Neural cell (in vitro differentiated cells): ENCODE data around the gene GLT6D1.

Experiments
- EZH2 ChIP-seq: fragments of 200-600, 300-800 bp; shearing (Covaris generic), sonication (generic); IDR thresholded peaks from 2 replicates; pipeline ENCODE4 v1.6.1; 2014; ENCODE audit warnings: antibody characterized with exemption, low read length, borderline replicate concordance, mild to moderate bottlenecking; ENCODE audit not compliant: insufficient read depth, poor library complexity, severe bottlenecking
- TF ChIP-seq, protein P1 (sequence below): fragments of 450-650 bp; IDR thresholded peaks from 2 replicates; pipeline ENCODE4 v1.5.1; 2014; ENCODE audit warnings: antibody characterized with exemption, mild to moderate bottlenecking, moderate library complexity; ENCODE audit not compliant: poor library complexity, severe bottlenecking

DNA sequence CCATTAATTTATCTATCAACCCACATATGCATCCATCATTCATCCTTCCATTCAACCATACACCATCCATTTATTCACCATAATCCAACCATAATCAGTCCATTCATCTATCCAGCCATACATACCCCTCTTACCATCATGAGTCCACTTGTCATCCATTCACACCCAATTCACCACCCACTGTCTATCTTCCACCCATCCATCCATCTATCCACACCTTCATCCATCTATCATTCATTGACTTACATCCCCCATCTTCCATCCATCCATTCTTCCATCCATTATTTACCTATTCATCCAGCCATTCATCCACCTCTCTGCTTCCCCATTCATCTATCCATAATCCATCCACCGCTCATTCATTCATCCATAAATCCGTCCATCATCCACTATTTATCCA lies 60.0 kb downstream of the GLT6D1 start:
- no peak for TF ChIP-seq EZH2
- TF ChIP-seq, protein P1, sequence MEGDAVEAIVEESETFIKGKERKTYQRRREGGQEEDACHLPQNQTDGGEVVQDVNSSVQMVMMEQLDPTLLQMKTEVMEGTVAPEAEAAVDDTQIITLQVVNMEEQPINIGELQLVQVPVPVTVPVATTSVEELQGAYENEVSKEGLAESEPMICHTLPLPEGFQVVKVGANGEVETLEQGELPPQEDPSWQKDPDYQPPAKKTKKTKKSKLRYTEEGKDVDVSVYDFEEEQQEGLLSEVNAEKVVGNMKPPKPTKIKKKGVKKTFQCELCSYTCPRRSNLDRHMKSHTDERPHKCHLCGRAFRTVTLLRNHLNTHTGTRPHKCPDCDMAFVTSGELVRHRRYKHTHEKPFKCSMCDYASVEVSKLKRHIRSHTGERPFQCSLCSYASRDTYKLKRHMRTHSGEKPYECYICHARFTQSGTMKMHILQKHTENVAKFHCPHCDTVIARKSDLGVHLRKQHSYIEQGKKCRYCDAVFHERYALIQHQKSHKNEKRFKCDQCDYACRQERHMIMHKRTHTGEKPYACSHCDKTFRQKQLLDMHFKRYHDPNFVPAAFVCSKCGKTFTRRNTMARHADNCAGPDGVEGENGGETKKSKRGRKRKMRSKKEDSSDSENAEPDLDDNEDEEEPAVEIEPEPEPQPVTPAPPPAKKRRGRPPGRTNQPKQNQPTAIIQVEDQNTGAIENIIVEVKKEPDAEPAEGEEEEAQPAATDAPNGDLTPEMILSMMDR = no peak
